K562 (cell line): ENCODE measurements around the gene CRYZL1. TPM values are rescaled to one million over a fixed set of nuclear protein-coding genes. Genes with fewer than 3 reads are reported as not detected.

ENCODE experiments used
- NCOR1 ChIP-seq: fragments of 450-650 bp; IDR thresholded peaks from 2 replicates; pipeline ENCODE4 v1.6.1; 2016; ENCODE audit warnings: mild to moderate bottlenecking, moderate library complexity
- NELFE ChIP-seq: IDR thresholded peaks from 2 replicates; pipeline ENCODE4 v1.6.1; 2011; ENCODE audit warnings: mild to moderate bottlenecking; ENCODE audit not compliant: insufficient read depth, insufficient read length
- NR2C1 ChIP-seq, 2 experiments: fragments of 450-650 bp; IDR thresholded peaks; 2 replicates each; pipeline ENCODE4 v1.6.1; 2017; ENCODE audit warnings: mild to moderate bottlenecking in 2 of 2, antibody characterized with exemption in 1 of 2, inconsistent platforms in 1 of 2, missing compliant biosample characterization in 1 of 2, missing genetic modification characterization in 1 of 2
- SREBF2 ChIP-seq: sonication (generic); formaldehyde crosslinking; IDR thresholded peaks from 2 replicates; pipeline ENCODE4 v1.4.0; 2020; ENCODE audit warnings: mild to moderate bottlenecking, missing genetic modification reagents
- THRB ChIP-seq: fragments of 450-650 bp; formaldehyde crosslinking; conservative IDR thresholded peaks from 2 replicates; pipeline ENCODE4 v1.4.0; 2022; ENCODE audit warnings: mild to moderate bottlenecking, missing genetic modification characterization
- ZNF384 ChIP-seq: IDR thresholded peaks from 2 replicates; pipeline ENCODE4 v1.6.1; 2012; ENCODE audit warnings: low read depth, low read length, improper control_type of control experiment
- polyA plus RNA-seq, 8 experiments: library from polyadenylated mRNA; depleted of rRNA in 4 of 8; stranded (reverse) in 5 of 8; unstranded in 3 of 8; fragments of >200 nt; fragmentation: Nextera tagmentation in 2 of 8; fragmentation: Illumina TruSeq in 1 of 8; extraction: Ambion mirVana in 2 of 8; extraction: Trizol in 1 of 8; gene quantifications; 2 replicates each; pipeline versions ENCODE4 v1.2.1 to v1.2.3, GENCODE V29; 2011 to 2014; ENCODE audit warnings: inconsistent platforms in 1 of 8, missing spikeins in 1 of 8
- total RNA-seq, 7 experiments: library from RNA; depleted of rRNA in 6 of 7; stranded (reverse); fragments of >200 nt in 6 of 7; fragmentation: Illumina TruSeq in 2 of 7; extraction: Trizol in 2 of 7; gene quantifications; 2 replicates each; pipeline versions ENCODE4 v1.2.1 to v1.2.3, GENCODE V29; 2011 to 2021; ENCODE audit warnings: low replicate concordance in 1 of 7

Gene CRYZL1
- total and polyA plus RNA-seq, 9 of the 15 experiments (the other 6 are each of a cell fraction or from before 2014, with no cell fraction given): 19.9 to 98.2 (median 39.2) TPM

DNA sequence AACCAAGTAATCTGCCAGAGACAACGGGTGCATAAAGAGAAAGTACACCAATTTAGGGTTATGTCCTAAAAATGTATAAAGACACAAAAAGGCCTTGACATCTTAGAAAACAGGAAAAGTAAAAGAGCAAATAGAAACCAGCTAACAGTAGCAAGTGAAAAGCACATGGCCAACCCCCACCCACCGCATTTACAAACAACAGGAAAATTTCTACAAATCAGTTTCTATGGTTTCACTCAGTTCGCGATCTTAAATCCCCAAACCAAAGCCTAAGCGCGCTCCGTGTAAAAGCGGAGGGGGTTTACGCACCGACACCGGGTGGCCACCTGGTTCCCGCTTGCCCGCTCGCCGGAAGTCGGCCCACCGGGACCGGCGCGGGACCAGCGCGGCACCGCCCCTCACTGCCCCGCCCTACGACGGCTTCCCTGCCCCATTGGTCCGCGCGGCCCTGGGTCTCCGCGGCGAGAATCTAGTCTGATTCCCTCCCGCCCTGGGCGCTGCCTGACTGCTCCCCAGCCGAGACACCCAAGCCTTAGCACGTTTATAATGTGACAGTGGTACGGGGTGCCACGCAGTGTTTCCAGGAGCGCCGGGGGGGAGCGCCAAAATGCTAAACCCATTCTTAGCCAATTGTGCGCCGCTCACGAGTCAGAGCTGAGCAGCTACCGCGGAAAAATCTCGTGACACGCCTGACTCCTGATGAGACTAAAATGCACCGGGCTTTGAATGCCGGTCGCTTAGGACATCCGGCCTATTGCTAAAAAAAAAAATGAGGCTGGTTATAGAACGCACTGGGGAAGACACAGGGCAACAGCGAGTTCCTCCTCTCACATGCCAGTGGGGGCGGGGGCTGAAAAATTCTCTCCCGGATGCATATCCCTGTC, 99.5 kb downstream of the CRYZL1 start, which contains the start of gene GART (continued):
- TF ChIP-seq NR2C1 (IDR thresholded peaks at IDR 0.05): 0 out of 2 replicates have a peak, but pooled peaks have one; percentile 24
- TF ChIP-seq NR2C1 (tag; IDR thresholded peaks at IDR 0.05): 0 out of 2 replicates have a peak, but pooled peaks have one; percentile 28
- TF ChIP-seq NCOR1: peak; percentile 54; the same call in 1 of the 2 replicates
- TF ChIP-seq THRB (CRISPR knock-in tag): no peak; the same call in 1 of the 2 replicates
- no peak for TF ChIP-seq NELFE
- TF ChIP-seq SREBF2 (CRISPR knock-in tag): no peak
- 0 out of 2 replicates have a peak, but pooled peaks have one; percentile 11 for TF ChIP-seq ZNF384
